ENCODE results near the gene NPVF.

Gene NPVF

GRCh38 chr7:25223206-25223605 is 5.1 kb downstream of the NPVF start:
- DNase-seq = no peak

GRCh38 chr7:25222666-25223065 is 5.6 kb downstream of the NPVF start:
- DNase-seq = no peak

GRCh38 chr7:25221009-25221408 is 7.3 kb downstream of the NPVF start:
- DNase-seq = no peak

- DNase-seq = no peak
Measured at GRCh38 chr7:25218191-25218590, 10.1 kb downstream of the NPVF start.

GRCh38 chr7:25216837-25217236 is 11.4 kb downstream of the NPVF start:
- DNase-seq = no peak

- no peak for DNase-seq
Measured at GRCh38 chr7:25215694-25216335, 12.5 kb downstream of the NPVF start.

- DNase-seq = no peak
Measured at GRCh38 chr7:25208525-25209221, 19.6 kb downstream of the NPVF start.

GRCh38 chr7:25207887-25208286 is 20.4 kb downstream of the NPVF start:
- no peak for DNase-seq

- DNase-seq = no peak
Measured at GRCh38 chr7:25206765-25207164, 21.5 kb downstream of the NPVF start.

GRCh38 chr7:25196132-25196896 is 32.0 kb downstream of the NPVF start:
- no peak for DNase-seq

- no peak for DNase-seq
Measured at GRCh38 chr7:25194036-25194435, 34.2 kb downstream of the NPVF start.

GRCh38 chr7:25192043-25192442 is 36.2 kb downstream of the NPVF start:
- no peak for DNase-seq

- DNase-seq = no peak
Measured at GRCh38 chr7:25189197-25189596, 39.1 kb downstream of the NPVF start.

GRCh38 chr7:25187932-25188331 is 40.4 kb downstream of the NPVF start:
- no peak for DNase-seq

GRCh38 chr7:25186436-25186835 is 41.9 kb downstream of the NPVF start:
- DNase-seq = no peak

GRCh38 chr7:25181532-25181931 is 46.8 kb downstream of the NPVF start:
- DNase-seq = no peak

- DNase-seq = no peak
Measured at GRCh38 chr7:25180946-25181345, 47.3 kb downstream of the NPVF start.

- no peak for DNase-seq
Measured at GRCh38 chr7:25180592-25180923, 47.7 kb downstream of the NPVF start.

- DNase-seq = peak; percentile 90
Measured at GRCh38 chr7:25179771-25180591, 48.3 kb downstream of the NPVF start.

GRCh38 chr7:25179325-25179724 is 49.0 kb downstream of the NPVF start:
- DNase-seq = no peak
